Measurements from ENCODE around the gene AK2. TPM values are rescaled to one million over a fixed set of nuclear protein-coding genes. Genes with fewer than 3 reads are reported as not detected.
"Not testable (repeated sequence)": the region's sequence is repeated elsewhere in the genome, so short reads cannot be mapped to it uniquely, and the experiment has no call there.

AK2 gene
- total RNA-seq, 2 donors from 2014 or later = 120 to 162 TPM

GRCh38 chr1:33000427-33001026 lies 36.2 kb downstream of the AK2 start:
- H3K4me3 ChIP-seq = no peak overlapping the region
- TF ChIP-seq CTCF (IDR thresholded peaks at IDR 0.05) = no peak
- no peaks in the 10 kb centered on the region for H3K27me3 ChIP-seq
- no peaks in the 10 kb centered on the region for H3K36me3 ChIP-seq
- H3K4me1 ChIP-seq = peaks cover 0 to 36% of the 10 kb centered on the region in 2 donors
- H3K9me3 ChIP-seq = no peaks in the 10 kb centered on the region
- H3K27ac ChIP-seq = no peak overlapping the region
- DNase-seq (ENCODE audit: low spot score) = no peak

DNA sequence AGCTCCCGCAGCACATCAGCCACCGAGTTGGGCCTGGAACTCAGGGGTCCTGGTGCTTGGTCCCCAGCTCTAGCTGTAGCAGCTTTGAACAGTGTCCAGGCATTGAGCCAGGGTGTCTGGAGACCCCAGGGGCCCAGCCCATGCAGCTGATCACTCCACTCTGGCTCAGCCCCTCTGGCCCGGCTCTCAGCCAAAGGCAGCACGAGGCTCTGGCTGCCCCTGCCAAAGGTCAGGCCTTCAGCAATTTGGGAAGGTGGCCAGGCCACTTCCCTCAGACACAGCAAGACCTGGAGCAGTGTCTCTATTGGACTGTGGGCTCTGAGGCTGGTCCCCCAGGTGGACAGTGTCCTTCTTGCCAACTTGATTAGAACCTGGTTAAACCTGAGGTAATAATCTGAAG lies 37.7 kb downstream of the AK2 start:
- Histone ChIP-seq H3K36me3 (no peaks in the 10 kb centered on the region), H3K27me3 (no peaks in the 10 kb centered on the region), H3K4me1 (peaks cover 0 to 34% of the 10 kb centered on the region in 2 donors), H3K9me3 (no peaks in the 10 kb centered on the region), H3K4me3 (no peak overlapping the region), H3K27ac (peak overlapping the region in 1 of 2 donors; percentile 37)
- no peak for TF ChIP-seq CTCF (IDR thresholded peaks at IDR 0.05)
- no peak for DNase-seq (ENCODE audit: low spot score)

DNA sequence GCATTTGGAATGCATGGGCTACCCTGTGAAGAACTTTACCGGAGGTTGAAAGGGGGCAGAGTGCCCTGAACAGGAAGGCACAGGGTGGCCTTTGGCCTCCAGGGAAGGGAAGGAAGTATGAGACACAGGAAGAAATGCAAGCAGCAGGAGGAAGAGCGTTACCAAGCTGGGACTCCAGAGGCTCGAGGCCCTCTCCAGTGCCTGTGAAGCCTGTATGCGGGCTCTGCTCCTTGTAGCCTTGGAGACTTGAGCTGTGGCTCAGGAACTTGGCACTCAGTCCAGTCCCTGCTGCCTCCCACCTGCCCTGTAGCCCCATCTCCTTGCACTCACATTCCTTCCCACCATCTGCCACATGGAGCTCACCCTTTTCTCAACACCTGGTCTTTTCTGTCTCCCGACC lies 38.6 kb downstream of the AK2 start:
- H3K4me1 ChIP-seq = peaks cover 0 to 43% of the 10 kb centered on the region in 2 donors
- H3K27ac ChIP-seq = peak overlapping the region; percentile 35 to 46
- no peak for DNase-seq (ENCODE audit: low spot score)

GRCh38 chr1:32997381-32997891 lies 39.2 kb downstream of the AK2 start:
- Histone ChIP-seq H3K4me1 (peaks cover 0 to 49% of the 10 kb centered on the region in 2 donors), H3K27me3 (no peaks in the 10 kb centered on the region), H3K36me3 (no peaks in the 10 kb centered on the region), H3K4me3 (no peak overlapping the region), H3K9me3 (no peaks in the 10 kb centered on the region), H3K27ac (peak overlapping the region; percentile 35 to 46)
- no peak for TF ChIP-seq CTCF (IDR thresholded peaks at IDR 0.05)
- no peak for DNase-seq (ENCODE audit: low spot score)

More for the DNA sequence above, 38.6 kb downstream of the AK2 start:
- no peaks in the 10 kb centered on the region for H3K27me3 ChIP-seq
- no peak for TF ChIP-seq CTCF (IDR thresholded peaks at IDR 0.05)
- H3K9me3 ChIP-seq = no peaks in the 10 kb centered on the region
- no peaks in the 10 kb centered on the region for H3K36me3 ChIP-seq
- no peak overlapping the region for H3K4me3 ChIP-seq

DNA sequence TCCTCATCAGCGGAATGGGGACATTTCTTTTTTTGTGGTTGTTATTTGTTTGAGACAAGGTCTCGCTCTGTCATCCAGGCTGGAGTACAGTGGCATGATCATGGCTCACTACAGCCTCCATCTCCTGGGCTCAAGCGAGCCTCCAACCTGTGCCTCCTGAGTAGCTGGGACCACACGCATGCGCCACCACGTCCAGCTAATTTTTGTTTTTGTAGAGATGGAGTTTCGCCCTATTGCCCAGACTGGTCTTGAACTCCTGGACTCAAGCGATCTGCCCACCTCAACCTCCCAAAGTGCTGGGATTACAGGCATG lies 43.4 kb downstream of the AK2 start:
- Histone ChIP-seq H3K4me1 (peaks cover 0 to 64% of the 10 kb centered on the region in 2 donors), H3K27ac (peak overlapping the region in 1 of 2 donors; percentile 59)
- not testable (repeated sequence) for H3K27me3 ChIP-seq; DNase-seq (ENCODE audit: low spot score); H3K36me3 ChIP-seq; H3K9me3 ChIP-seq; H3K4me3 ChIP-seq

- peak; percentile 88 for DNase-seq (ENCODE audit: low spot score)
- Histone ChIP-seq H3K36me3 (no peaks in the 10 kb centered on the region), H3K27me3 (no peaks in the 10 kb centered on the region), H3K9me3 (no peaks in the 10 kb centered on the region), H3K4me1 (peaks cover 0 to 61% of the 10 kb centered on the region in 2 donors), H3K4me3 (no peak overlapping the region), H3K27ac (peak overlapping the region in 1 of 2 donors; percentile 59)
- no peak for TF ChIP-seq CTCF (IDR thresholded peaks at IDR 0.05)
Measured at GRCh38 chr1:32992489-32993323, 44.0 kb downstream of the AK2 start.
